ENCODE data around the gene SHC2.
"Not testable (repeated sequence)": the region's sequence is repeated elsewhere in the genome, so short reads cannot be mapped to it uniquely, and the experiment has no call there.

The SHC2 gene

DNA sequence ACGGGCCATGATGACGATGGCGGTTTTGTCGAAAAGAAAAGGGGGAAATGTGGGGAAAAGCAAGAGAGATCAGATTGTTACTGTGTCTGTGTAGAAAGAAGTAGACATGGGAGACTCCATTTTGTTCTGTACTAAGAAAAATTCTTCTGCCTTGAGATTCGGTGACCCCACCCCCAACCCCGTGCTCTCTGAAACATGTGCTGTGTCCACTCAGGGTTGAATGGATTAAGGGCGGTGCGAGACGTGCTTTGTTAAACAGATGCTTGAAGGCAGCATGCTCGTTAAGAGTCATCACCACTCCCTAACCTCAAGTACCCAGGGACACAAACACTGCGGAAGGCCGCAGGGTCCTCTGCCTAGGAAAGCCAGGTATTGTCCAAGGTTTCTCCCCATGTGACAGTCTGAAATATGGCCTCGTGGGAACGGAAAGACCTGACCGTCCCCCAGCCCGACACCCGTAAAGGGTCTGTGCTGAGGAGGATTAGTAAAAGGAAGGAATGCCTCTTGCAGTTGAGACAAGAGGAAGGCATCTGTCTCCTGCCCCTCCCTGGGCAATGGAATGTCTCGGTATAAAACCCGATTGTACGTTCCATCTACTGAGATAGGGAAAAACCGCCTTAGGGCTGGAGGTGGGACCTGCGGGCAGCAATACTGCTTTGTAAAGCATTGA, 74.1 kb downstream of the SHC2 start:
- peak; percentile 7 for DNase-seq

GRCh38 chr19:386189-386588, 74.6 kb downstream of the SHC2 start:
- DNase-seq, result not testable (repeated sequence)

GRCh38 chr19:384799-385169, 76.0 kb downstream of the SHC2 start:
- peak; percentile 4 for DNase-seq

DNA sequence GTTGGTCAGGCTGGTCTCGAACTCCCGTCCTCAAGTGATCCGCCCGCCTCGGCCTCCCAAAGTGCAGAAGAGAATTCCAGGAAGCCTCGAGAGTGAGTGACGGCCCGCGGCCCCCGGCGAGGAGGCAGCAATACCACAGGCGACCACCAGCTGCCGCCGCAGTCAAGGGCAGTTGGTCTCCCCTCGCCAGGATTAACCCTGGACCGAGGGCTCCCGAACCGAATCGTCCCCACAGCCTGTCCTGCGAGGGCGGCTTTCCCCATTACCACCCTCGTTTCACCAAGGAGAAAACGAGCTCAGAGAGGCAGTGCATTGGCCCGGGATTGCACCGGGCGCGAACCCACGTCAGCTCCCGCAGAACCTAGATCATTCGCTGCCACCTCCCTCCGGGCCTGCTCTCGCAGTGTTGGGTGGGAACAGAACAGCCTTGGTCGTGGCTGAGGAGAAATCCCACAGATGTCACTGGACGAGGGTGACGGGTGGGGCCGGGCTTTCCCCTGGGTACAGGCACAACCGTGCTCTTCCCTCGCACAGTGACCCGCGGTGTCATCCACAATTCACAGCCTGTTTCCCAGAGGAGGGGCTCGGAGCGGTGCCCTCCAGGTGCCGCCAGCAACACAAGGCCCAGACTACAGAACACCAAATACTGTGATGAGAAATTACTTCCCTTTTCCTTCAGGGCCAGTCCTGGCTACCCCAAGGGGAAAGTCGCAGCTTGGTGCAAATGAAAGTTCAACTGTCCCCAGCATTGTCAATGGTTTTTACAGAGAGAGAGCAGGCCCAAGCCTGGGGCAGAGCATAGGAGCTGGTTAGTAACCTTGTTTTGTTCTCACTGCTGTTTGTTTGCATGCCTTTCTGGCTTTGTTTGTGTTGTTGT, 76.7 kb downstream of the SHC2 start:
- peak; percentile 11 for DNase-seq

DNA sequence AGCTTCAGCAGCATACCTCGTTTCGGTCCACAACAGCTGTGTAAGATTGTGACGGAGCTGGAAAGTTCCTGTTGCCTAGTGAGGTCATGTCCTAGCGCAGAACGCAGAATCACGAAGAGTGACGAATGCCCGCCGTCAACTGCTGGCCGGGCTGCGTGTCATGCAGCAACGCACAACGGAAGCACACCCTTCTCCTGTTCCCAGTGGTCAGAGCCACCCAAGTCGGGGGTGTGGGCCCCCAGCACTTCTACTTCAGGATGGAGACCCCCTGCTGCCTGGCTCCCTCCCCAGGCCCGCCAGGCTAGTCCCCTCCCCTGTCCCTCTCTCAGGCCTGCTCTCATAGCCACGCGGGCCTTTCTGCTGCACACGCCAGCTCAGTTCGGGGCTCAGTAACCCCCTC, 77.8 kb downstream of the SHC2 start:
- DNase-seq, result peak; percentile 4

GRCh38 chr19:382578-382977, 78.3 kb downstream of the SHC2 start:
- DNase-seq, result peak; percentile 56

GRCh38 chr19:381901-382300, 78.9 kb downstream of the SHC2 start:
- not testable (repeated sequence) for DNase-seq

GRCh38 chr19:380618-381219, 80.1 kb downstream of the SHC2 start:
- DNase-seq, result not testable (repeated sequence)

- DNase-seq, result no peak
Measured at GRCh38 chr19:379796-380195, 81.0 kb downstream of the SHC2 start.

- DNase-seq, result no peak
Measured at GRCh38 chr19:378706-379105, 82.1 kb downstream of the SHC2 start.

DNA sequence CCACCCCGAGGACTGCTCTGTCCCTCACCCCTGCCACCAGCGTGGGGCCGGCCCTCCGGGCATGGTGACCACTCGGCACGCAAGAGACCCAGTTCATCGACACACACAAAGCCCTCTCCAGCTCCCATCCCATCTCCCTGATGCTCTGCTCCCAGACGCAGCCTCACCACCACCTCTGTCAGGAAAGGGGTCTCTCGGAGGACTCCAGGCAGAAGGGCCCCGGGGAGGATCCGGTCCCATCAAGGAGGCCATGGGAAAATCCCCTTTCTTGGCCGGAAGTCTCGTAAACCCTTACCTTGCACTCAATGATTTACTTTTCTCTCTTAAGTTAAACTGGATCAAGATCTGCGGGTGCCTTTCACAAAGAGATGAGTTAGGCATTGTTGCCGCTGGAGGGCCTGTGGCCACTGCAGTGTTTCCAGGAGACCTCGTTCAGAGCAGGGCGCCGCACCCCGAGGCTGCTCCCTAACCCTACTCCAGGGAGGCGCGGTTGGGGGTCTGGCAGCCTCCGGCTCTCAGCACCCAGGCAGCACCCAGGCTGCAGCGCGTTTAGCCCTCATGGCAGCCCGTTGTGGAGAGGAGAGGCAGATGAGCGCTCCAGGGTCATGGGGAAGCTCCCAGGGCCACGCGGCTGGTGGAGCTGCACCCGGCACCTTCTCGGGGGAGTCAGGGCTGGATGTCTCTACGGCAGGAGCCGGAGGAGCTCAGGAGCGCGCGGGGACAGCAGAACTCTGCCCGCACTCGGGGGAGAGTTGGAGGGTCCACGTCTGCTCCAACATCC, 82.8 kb downstream of the SHC2 start:
- no peak for DNase-seq

- no peak for DNase-seq
Measured at GRCh38 chr19:376111-376470, 84.7 kb downstream of the SHC2 start.

GRCh38 chr19:375395-376110, 85.3 kb downstream of the SHC2 start:
- no peak for DNase-seq

DNA sequence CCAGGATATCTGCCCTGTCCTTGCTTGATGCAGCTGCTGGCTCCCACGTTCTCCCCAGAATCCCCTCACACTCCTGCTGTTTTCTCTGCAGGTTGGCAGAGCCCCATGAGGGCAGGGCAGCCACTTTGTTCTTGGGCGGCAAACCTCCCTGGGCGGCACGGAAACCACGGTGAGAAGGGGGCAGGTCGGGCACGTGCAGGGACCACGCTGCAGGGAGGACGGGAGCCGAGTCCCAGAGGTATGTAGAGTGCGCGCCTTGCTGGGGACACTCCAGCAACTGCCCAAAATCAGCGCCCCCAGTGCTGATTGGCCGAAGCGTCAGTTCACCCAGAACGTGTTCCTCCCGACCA, 86.0 kb downstream of the SHC2 start:
- DNase-seq, result no peak

- no peak for DNase-seq
Measured at GRCh38 chr19:374183-374885, 86.5 kb downstream of the SHC2 start.

- DNase-seq, result no peak
Measured at GRCh38 chr19:373391-374182, 87.2 kb downstream of the SHC2 start.

DNA sequence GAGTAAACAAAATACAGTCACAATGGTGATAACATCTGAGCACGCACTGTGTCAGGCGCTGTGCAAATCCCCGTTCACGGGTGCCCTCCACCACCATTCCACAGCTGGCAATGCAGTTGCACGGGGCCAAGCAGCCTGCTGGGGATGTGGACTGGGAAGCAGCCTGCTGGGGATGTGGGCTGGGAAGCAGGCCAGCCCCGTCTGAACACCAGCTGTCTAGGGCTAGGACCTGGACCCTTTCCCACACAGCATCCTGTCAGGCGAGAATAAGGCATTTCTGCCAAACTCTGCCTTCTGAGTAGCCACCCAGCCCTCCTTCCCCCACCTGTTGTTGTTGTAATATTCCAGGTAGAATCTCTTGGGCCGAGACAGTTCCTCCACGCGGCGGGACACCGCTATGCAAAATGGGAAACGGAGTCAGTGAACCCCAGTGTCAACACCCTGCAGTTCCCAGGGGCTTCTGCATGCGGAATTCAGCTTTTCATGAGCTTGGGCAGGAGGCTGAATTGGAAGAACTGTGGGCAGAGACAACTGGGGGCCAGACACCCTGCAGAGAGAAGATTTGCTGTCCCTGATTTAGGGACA, 88.4 kb downstream of the SHC2 start:
- no peak for DNase-seq

DNA sequence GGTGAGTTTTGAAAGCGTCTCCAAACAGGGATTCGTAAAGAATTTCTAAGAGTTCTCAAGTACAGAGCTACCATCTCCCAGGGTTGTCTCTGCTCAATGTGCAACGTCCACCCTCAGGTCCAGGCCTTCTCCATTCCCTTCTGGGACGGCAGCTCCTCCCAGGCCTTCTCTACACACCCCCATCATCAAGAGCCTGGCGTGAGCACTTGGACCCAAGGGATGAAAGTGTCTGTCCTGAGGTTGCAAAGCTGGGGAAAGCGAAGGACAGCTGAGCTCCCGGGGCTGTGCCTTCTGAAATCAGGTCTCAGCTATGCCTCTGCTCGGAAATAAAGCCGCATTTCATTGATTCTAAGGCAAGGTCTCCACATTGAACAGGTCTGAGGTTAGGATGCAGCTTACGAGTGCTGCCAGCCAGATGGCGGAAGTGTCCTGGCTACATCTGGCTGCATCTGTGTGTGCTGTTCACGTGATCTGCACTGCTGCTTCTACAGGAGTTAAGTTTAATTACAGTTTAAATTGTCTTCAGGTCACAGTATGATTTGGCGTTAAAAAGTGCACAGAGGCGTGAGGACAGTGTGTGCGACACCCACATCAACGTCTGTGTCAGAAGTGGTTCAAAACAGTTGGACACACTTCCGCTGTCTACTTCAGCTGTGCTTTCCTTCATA, 89.2 kb downstream of the SHC2 start:
- no peak for DNase-seq

- DNase-seq, result no peak
Measured at GRCh38 chr19:370641-371330, 90.0 kb downstream of the SHC2 start.

- no peak for DNase-seq
Measured at GRCh38 chr19:369876-370275, 91.0 kb downstream of the SHC2 start.

Data from activated naive CD4-positive, alpha-beta T cell treated with anti-CD3 and anti-CD28 coated beads, Interleukin-2, amount 50 U/mL, for 16 hours (primary cell).